H1 (cell line): ENCODE results near the gene PPP1R18. TPM values are rescaled to one million over a fixed set of nuclear protein-coding genes. Genes with fewer than 3 reads are reported as not detected.

Experiments used
- ATF2 ChIP-seq: IDR thresholded peaks from 2 replicates; pipeline ENCODE4 v1.6.1; 2012; ENCODE audit warnings: low read length, inconsistent platforms
- CHD7 ChIP-seq: fragments of 300-600 bp; sonication (generic); IDR thresholded peaks from 2 replicates; pipeline ENCODE4 v1.7.1; 2012; ENCODE audit warnings: low read length, moderate library complexity, mild to moderate bottlenecking, inconsistent platforms; ENCODE audit not compliant: insufficient replicate concordance
- E2F6 ChIP-seq: IDR thresholded peaks from 2 replicates; pipeline ENCODE4 v1.6.1; 2012; ENCODE audit warnings: inconsistent platforms
- RAD21 ChIP-seq, 2 experiments: IDR thresholded peaks in 1 of 2; conservative IDR thresholded peaks in 1 of 2; 2 replicates each; pipeline ENCODE4 v1.6.1; 2011; ENCODE audit warnings: low read depth in 2 of 2, low read length in 2 of 2, improper control_type of control experiment in 1 of 2, inconsistent platforms in 1 of 2, mild to moderate bottlenecking in 1 of 2, moderate library complexity in 1 of 2
- RBBP5 ChIP-seq: IDR thresholded peaks from 2 replicates; pipeline ENCODE4 v1.7.1; 2012; ENCODE audit warnings: low read depth, mild to moderate bottlenecking, inconsistent platforms, low read length, moderate library complexity, borderline replicate concordance
- SP4 ChIP-seq: IDR thresholded peaks from 2 replicates; pipeline ENCODE4 v1.6.1; 2012; ENCODE audit warnings: low read length, inconsistent platforms
- TAF1 ChIP-seq: IDR thresholded peaks from 2 replicates; pipeline ENCODE4 v1.6.1; 2011; ENCODE audit warnings: mild to moderate bottlenecking, low read depth, low read length
- polyA plus RNA-seq, 7 experiments: library from polyadenylated mRNA; depleted of rRNA in 3 of 7; stranded (reverse) in 5 of 7; unstranded in 2 of 7; fragments of >200 nt in 5 of 7; fragments of 200-250 nt in 2 of 7; gene quantifications; 1 replicate in 5 of 7; 2 replicates in 1 of 7; 4 replicates in 1 of 7; pipeline versions ENCODE4 v1.2.1 to v1.2.3, GENCODE V29; 2011 to 2013; ENCODE audit warnings: missing spikeins in 2 of 7, mixed read lengths in 2 of 7
- total RNA-seq: library from RNA; stranded (reverse); fragmentation: NEBNext Ultra II Directional; extraction: Animal tissue kit (Norgen Biotek cat#: 25700); gene quantifications from 2 replicates; pipeline ENCODE4 v1.2.1, GENCODE V29; 2021

The PPP1R18 gene
- total and polyA plus RNA-seq, 2 of the 8 experiments (the other 6 are each of a cell fraction or from before 2014, with no cell fraction given), result 25.1 to 29.1 TPM

GRCh38 chr6:30709101-30709868 is 22.8 kb upstream of the PPP1R18 start (continued):
- TF ChIP-seq RBBP5 (no peak), SP4 (no peak), ATF2 (no peak), TAF1 (no peak), RAD21 (IDR thresholded peaks at IDR 0.05 in 1 of 2, conservative IDR thresholded peaks at IDR 0.05 in 1 of 2; ENCODE audit: low read depth in 2 of 2, low read length in 2 of 2) (no peak), CHD7 (no peak), E2F6 (no peak)
